Measurements from ENCODE around the gene GRIK2.

The GRIK2 gene

DNA sequence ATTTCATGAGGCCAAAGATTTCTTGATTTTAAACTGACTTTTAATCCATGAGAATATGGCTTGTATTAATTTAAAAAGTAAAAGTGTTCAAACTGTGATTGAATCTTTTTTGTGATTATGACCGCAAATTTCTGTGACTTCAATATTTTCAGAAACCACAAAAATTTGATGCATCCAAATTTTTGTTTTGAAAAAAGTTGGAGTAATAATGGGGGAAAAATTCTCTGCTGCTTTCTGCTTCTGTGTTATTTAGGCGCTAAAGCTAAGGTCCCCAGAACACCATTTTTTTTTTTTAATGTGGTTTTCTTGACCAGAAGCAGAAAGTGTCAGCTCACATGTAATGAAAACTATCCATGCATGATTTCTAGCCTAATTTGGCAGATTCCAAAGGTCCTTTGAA, 65.3 kb downstream of the GRIK2 start:
- no peak for DNase-seq

DNA sequence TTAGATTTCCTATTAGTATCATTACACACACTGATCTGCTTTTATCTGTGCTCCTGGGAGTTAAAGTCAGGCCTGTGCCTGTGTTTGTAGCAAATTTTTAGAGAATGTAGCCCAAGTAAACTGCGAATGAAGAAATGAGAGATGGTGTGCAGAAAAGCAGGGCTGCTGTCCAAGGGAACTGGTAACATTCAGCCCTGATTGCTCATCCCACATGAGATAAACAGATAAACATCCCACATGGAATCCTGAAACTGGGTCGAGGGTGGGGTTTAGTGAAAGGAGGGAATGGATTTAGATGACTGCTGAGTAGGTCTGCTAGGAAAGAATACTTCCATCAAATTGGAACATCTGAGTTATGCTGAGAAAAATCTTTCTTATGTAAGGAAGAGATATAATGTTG, 69.1 kb downstream of the GRIK2 start:
- DNase-seq: no peak

DNA sequence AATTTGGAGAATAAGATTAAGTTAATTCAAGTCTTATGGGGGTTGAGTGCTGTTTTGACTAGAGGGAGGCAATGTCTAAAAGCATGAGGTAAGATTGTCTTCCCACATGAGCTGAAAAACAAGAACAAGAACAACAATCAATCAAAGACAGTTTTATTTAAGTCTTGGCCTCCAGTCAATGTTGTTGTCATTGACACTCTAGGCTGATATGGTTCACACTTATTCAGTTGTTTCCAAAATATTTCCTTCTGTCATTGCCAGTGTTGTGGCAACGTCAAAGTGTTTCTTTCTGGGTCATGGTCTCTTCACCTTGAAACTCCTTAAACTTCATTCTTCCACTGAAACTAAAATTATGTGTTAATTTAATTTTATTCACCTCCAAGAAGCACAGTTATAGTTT, 72.4 kb downstream of the GRIK2 start:
- DNase-seq: no peak

- DNase-seq: no peak
Measured at GRCh38 chr6:101477436-101477835, 83.9 kb downstream of the GRIK2 start.

GRCh38 chr6:101478891-101479290, 85.4 kb downstream of the GRIK2 start:
- DNase-seq: no peak

DNA sequence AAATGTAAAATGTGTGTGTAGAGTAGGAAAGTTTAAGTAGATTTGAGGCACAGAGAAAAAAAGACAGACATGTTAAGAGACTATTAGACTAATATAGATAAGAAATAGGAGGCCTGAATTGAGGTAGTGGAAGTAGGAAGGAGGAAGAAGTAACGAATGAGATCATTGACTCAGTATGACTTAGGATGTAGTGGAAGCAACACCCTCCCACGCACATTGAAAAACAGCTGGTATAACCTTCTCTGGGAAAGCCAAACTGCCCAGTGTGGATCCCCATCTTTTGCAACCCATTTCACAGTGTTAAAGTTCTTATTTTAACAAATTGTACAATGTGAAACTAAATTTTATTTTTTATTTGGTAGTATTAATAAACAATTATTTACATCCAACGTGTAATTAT, 89.1 kb downstream of the GRIK2 start:
- DNase-seq: no peak

GRCh38 chr6:101484781-101485180, 91.3 kb downstream of the GRIK2 start:
- no peak for DNase-seq

DNA sequence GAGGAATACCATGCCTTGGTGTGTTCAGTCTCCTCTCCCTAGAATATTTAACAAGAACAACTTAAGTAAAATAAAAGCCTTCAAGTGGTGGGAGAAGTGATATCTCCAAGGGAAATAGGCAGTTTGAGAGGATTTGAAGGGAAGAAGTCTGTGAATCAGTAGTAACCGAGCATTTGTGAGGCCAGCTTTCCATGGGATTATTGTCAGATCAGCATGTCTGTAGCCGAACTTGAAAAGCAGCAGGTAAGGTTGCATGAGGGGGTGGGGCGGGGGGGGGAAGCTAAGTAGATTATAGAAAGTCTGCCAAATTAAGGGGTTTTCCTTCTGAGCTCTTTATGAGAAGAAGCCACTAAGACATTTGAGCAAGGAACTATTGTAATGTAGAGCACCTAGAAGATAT, 92.6 kb downstream of the GRIK2 start:
- DNase-seq: no peak

DNA sequence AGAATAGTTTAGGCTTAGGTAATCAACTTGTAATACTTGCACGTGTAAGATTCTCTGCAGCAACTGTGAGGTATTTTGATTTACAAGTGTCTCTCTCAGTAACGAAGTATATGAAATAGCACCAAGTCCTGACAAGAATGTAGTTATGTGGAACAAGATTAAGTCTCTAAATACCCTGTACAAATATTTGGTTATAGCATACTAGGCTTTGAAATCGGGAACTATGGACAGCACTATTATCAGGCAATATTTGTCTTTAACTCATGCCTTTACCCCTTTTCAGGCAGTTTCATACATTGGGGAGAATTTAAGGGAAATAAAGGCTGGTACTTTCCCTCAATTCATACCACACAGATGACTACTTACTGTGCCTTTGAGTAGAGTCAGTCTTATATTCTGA, 93.2 kb downstream of the GRIK2 start:
- DNase-seq: no peak

- DNase-seq: no peak
Measured at GRCh38 chr6:101489456-101489855, 95.9 kb downstream of the GRIK2 start.

DNA sequence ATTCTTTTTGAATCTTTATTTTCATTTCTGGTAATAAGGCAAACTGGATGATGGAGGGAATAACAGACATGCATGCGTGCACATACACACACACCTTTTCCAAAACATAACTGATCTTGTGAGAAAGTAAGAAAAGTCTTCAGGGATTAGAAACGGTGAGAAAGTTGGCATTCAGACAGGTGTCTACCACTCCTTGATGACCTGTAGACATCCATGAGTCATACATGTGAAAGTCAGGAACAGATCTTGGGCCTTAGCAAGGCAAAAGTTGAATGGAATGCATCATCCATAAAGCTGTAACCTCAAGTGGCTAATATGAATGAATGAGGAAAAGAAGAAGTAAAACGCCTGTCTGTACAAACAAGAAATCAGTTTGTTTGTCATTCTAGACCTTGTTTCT, 97.3 kb downstream of the GRIK2 start:
- DNase-seq: no peak

GRCh38 chr6:101502818-101503217, 109.3 kb downstream of the GRIK2 start:
- DNase-seq: no peak

GRCh38 chr6:101509536-101509935, 116.0 kb downstream of the GRIK2 start:
- DNase-seq: no peak

DNA sequence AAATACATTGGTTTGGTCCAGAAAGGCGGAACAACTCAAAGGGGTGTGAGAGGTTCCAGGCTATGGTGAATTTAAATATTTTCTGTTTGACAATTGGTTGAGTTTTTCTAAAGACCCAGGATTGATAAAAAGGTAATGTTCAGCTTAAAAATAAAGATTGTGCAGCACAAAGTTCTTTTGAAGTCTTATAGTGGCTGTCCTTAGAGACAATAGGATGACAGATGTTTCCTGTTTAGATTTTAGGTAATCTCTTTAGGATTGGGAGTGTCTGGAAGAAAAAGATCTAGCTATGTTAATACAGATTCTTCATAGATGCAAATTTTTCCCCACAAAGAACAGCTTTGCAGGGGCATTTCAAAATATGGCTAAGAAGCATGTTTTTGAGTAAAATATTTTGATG, 119.7 kb downstream of the GRIK2 start:
- DNase-seq: no peak

GRCh38 chr6:101516578-101516977, 123.1 kb downstream of the GRIK2 start:
- DNase-seq: no peak

GRCh38 chr6:101517632-101518031, 124.1 kb downstream of the GRIK2 start:
- no peak for DNase-seq

DNA sequence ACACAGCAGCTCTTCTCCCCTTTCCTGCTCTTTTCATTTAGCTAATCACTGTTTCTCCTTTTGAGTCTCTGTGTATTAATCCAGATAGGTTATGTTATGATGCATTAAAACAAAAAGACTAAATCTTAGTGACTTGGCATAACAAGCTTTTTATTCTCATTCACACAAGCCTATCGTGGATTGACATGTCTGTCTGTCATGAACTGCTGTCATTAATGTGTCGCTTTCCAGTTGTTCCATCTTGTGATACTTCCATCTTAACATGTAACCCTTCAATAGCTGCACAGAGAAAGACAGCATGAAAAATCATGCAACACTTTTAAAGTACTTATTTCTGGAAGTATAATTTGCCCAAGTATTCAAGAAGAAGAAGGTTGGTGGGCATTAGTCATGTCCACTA, 128.7 kb downstream of the GRIK2 start:
- DNase-seq: no peak

- DNase-seq: no peak
Measured at GRCh38 chr6:101527467-101527866, 134.0 kb downstream of the GRIK2 start.

DNA sequence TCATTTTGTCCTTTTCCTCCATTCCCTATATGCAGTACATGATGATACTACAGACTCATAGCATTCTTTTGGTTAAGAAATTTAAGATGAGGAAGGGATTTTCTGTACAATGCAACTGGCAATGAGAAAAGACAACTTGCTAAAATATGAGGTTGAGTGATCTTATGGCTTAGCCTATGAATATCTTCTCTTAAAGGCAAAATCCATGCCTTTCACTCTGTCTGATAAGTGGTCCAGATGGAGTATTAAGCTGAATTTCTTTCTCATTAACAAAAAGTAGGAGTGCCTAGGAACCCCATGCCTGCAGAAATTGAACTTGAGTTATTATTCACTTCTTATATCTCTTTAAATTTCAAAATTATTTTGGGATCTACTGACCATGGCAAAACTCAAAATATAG, 135.3 kb downstream of the GRIK2 start:
- no peak for DNase-seq

DNA sequence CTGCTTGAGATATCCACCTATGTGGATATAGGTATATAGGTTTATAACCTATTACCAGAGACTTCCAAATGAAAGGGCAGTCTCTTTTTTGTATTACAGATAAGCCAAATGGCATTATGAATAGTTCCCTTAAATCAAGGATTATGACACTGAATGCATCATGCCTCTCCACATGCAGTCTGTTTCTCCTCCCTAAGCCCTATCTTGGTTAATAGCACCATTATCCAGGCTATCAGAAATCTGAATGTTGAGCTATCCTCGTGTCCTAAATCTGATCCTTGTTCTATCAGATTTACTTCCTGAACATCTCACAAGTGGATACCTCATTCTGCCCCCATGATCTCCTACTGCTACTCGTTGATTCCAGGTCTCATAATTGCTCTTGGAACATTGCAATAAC, 138.0 kb downstream of the GRIK2 start:
- DNase-seq: no peak

DNA sequence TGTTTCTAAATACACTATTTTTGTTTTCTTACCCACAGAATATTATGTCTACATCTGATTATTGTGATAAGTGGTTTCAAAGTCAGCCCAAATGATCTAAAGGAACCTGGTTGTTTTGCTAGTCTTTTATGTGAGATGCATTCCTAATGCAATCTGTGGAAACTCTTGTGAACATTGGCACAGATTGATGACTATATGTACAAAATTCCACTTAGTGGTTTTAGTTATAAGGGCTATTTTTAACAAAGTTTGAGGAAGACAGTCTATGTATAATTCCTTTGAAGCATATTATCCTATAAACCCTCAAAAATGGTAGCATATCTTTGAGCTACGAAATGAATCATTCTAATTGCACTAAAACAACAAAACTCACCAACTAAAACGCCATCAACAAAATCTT, 140.9 kb downstream of the GRIK2 start:
- DNase-seq: no peak

DNA sequence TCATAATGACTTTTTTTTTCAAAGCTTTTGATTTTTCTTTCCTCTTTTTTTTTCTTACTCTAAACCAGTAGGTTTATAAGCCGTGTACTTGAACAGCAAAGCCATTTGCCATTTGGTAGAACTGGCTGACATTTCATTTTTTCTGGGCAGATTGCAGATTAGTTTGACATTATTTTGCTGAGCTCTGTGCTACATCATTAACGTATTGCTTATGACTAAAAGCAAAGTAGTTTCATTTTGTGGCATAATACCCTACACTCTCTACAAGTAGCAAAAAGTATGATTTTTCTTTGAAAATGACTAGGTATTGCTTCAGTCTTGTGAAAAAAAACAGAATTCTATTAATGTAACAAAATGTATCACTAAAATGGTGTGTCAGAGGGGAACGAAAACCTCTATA, 141.3 kb downstream of the GRIK2 start:
- DNase-seq: no peak

DNA sequence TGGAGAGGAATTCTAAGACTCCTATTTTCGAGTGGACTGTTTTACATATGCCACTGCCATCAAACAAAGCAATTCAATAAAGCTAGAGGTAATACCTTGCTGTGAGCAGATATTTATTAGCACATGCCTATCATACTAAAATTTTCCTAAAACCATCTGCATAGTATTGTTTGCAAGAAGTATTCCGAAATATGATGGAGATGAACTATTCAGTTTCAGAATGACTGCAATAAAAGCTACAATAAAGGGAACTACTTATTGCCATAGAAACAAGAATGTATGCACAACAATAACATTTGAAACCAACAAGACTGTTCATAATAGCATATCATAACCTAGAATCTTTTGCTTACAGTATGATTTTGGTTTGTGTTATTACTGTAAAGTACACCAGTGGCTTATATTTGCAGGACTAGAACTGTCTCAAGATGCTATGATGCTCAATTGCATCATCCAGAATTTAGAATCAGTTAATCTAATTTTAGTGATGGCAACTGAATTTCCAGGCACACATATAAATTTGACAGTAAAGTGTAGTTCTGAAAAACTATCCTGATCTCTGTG, 144.3 kb downstream of the GRIK2 start:
- DNase-seq: no peak

DNA sequence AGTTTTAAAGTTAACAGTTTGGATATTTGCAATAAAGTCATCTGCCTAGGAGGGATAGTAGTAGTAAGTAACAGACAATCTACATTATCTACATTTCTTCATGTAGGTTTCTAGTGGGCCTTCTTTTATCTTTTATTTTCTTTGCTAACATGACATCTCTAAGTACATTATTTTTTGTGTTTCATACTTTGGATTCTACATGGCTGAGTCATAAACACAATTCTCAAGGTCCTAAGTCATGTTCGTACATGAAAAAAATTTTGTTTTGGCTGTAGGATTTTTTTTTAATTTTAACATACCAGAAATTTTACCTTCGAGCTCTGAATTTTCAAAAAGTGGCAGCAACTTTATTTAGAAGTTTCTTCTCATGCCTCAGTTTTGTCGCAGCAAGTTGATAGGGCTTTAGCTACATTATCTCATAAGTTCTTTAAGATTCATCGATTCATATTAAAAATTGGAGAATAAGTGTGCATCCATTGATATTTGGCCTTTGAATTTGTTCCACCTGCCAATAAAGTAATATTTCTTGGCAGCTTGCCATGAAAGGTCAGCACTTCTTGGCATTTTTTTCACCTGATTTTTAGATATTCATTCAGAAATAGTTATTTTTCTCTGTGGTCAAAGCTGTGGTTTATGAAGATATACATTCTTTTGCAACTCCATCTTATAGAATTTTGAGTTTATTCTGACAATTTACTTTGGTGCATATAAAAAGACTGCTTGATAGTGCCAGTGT, 146.2 kb downstream of the GRIK2 start:
- DNase-seq: no peak

- DNase-seq: no peak
Measured at GRCh38 chr6:101541894-101542293, 148.4 kb downstream of the GRIK2 start.
